Testis (tissue), 2 donors: ENCODE data around the gene CST6.

Source experiments
- POLR2A ChIP-seq: fragments of 450-650 bp; IDR thresholded peaks from one replicate; pipeline ENCODE4 v1.6.1; 2017; ENCODE audit warnings: antibody characterized with exemption, mild to moderate bottlenecking, moderate library complexity
- TF ChIP-seq, protein P1 (sequence below), 3 experiments: fragments of 450-650 bp in 2 of 3; fragments of 200-600 bp in 1 of 3; sonication (generic) in 1 of 3; IDR thresholded peaks; one replicate each; pipeline ENCODE4 v1.5.1; 2016 to 2019; ENCODE audit warnings: antibody characterized with exemption in 3 of 3, mild to moderate bottlenecking in 2 of 3, moderate library complexity in 1 of 3

- TF ChIP-seq, protein P1, sequence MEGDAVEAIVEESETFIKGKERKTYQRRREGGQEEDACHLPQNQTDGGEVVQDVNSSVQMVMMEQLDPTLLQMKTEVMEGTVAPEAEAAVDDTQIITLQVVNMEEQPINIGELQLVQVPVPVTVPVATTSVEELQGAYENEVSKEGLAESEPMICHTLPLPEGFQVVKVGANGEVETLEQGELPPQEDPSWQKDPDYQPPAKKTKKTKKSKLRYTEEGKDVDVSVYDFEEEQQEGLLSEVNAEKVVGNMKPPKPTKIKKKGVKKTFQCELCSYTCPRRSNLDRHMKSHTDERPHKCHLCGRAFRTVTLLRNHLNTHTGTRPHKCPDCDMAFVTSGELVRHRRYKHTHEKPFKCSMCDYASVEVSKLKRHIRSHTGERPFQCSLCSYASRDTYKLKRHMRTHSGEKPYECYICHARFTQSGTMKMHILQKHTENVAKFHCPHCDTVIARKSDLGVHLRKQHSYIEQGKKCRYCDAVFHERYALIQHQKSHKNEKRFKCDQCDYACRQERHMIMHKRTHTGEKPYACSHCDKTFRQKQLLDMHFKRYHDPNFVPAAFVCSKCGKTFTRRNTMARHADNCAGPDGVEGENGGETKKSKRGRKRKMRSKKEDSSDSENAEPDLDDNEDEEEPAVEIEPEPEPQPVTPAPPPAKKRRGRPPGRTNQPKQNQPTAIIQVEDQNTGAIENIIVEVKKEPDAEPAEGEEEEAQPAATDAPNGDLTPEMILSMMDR (IDR thresholded peaks at IDR 0.05): no peak
- no peak for TF ChIP-seq POLR2A
Measured at GRCh38 chr11:65968600-65969482, 43.0 kb upstream of the CST6 start.
